ENCODE data around the gene SYTL4. TPM values are rescaled to one million over a fixed set of nuclear protein-coding genes. Genes with fewer than 3 reads are reported as not detected.

The SYTL4 gene
- total RNA-seq, 1 experiment from 2014 or later, result 0.13 TPM

- H3K79me1 ChIP-seq (ENCODE audit: insufficient read depth, low read depth, low read length, poor library complexity, severe bottlenecking), result no peaks in the 10 kb centered on the region
- no peak overlapping the region for H3K14ac ChIP-seq (ENCODE audit: insufficient read depth, low read length)
- no peak overlapping the region for H2BK12ac ChIP-seq (ENCODE audit: insufficient read length, low read depth, low read length)
- H2BK15ac ChIP-seq (ENCODE audit: low read depth, low read length), result no peak overlapping the region
- no peak overlapping the region for H2BK120ac ChIP-seq (ENCODE audit: low read depth, low read length, poor library complexity, severe bottlenecking)
- no peak overlapping the region for H3K27ac ChIP-seq (ENCODE audit: insufficient read length, low read depth, low read length)
- H4K20me1 ChIP-seq (ENCODE audit: control insufficient read depth, insufficient read depth, insufficient read length), result no peaks in the 10 kb centered on the region
- H3T11ph ChIP-seq (ENCODE audit: low read length), result no peak overlapping the region
- no peak overlapping the region for H3K4me3 Mint-ChIP-seq
- H2BK20ac ChIP-seq (ENCODE audit: low read depth, low read length, poor library complexity, severe bottlenecking), result no peak overlapping the region
- H4K91ac ChIP-seq (ENCODE audit: insufficient read length, low read depth, low read length), result no peak overlapping the region
- H2AFZ ChIP-seq (ENCODE audit: low read length), result no peak overlapping the region
- H3K27ac Mint-ChIP-seq, result no peak overlapping the region
- no peak overlapping the region for H3K4ac ChIP-seq (ENCODE audit: low read depth, low read length)
- H2AK5ac ChIP-seq (ENCODE audit: insufficient read length, low read length), result no peak overlapping the region
- no peak for DNase-seq
- H3K9ac ChIP-seq (ENCODE audit: extremely low read depth, insufficient read length, low read length), result no peak overlapping the region
- peaks cover 11 to 69% of the 10 kb centered on the region in 2 experiments for H3K9me3 Mint-ChIP-seq
- H3K56ac ChIP-seq (ENCODE audit: insufficient read length, low read depth, low read length), result no peak overlapping the region
- H3K27me3 Mint-ChIP-seq (ENCODE audit: low read depth), result peaks cover 1% of the 10 kb centered on the region; the same call in 1 of the 2 replicates
- no peaks in the 10 kb centered on the region for H3K9me3 ChIP-seq (ENCODE audit: control insufficient read depth, low read depth, low read length)
- no peak overlapping the region for H4K5ac ChIP-seq (ENCODE audit: insufficient read length, low read depth, low read length)
- no CpG with 5 or more reads among the region's 3 CpGs for WGBS (ENCODE audit: extremely low coverage, insufficient read length, low lambda C conversion rate)
- no peaks in the 10 kb centered on the region for H3K4me1 ChIP-seq (ENCODE audit: insufficient read depth, low read length)
- H3K4me2 ChIP-seq (ENCODE audit: insufficient read depth, insufficient read length, low read length), result no peak overlapping the region
- H3K23ac ChIP-seq (ENCODE audit: insufficient read length, low read depth, low read length), result no peak overlapping the region
- no peak overlapping the region for H3K18ac ChIP-seq (ENCODE audit: insufficient read length, low read depth, low read length)
- no peaks in the 10 kb centered on the region; the same call in 1 of the 2 replicates for H3K79me2 ChIP-seq (ENCODE audit: insufficient read depth, low read length)
- no peaks in the 10 kb centered on the region; a peak in 1 of 7 replicates for H3K36me3 Mint-ChIP-seq (ENCODE audit: insufficient read depth in 1 of 3, low read depth in 3 of 3)
- H3K23me2 ChIP-seq (ENCODE audit: insufficient read length, low read depth, low read length, poor library complexity, severe bottlenecking), result no peaks in the 10 kb centered on the region
- TF ChIP-seq, protein P1, sequence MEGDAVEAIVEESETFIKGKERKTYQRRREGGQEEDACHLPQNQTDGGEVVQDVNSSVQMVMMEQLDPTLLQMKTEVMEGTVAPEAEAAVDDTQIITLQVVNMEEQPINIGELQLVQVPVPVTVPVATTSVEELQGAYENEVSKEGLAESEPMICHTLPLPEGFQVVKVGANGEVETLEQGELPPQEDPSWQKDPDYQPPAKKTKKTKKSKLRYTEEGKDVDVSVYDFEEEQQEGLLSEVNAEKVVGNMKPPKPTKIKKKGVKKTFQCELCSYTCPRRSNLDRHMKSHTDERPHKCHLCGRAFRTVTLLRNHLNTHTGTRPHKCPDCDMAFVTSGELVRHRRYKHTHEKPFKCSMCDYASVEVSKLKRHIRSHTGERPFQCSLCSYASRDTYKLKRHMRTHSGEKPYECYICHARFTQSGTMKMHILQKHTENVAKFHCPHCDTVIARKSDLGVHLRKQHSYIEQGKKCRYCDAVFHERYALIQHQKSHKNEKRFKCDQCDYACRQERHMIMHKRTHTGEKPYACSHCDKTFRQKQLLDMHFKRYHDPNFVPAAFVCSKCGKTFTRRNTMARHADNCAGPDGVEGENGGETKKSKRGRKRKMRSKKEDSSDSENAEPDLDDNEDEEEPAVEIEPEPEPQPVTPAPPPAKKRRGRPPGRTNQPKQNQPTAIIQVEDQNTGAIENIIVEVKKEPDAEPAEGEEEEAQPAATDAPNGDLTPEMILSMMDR (conservative IDR thresholded peaks at IDR 0.05), result no peak
- H3K4me1 Mint-ChIP-seq, result peaks cover 2 to 5% of the 10 kb centered on the region in 2 experiments; a peak in 2 of 4 replicates
- no peak overlapping the region for H2BK5ac ChIP-seq (ENCODE audit: insufficient read length, low read length)
- no peaks in the 10 kb centered on the region for H3K27me3 ChIP-seq (ENCODE audit: insufficient read depth, low read length)
- no peak overlapping the region for H4K8ac ChIP-seq (replicated peaks; ENCODE audit: insufficient read length, low read depth, low read length)
Measured at GRCh38 chrX:100658941-100659381, 73.0 kb downstream of the SYTL4 start.

Measured in H9 (cell line).